T-helper 1 cell (primary cell): ENCODE results near the gene PSMD13.

Source experiments
- DNase-seq, 5 donors: peaks; one replicate each; pipeline ENCODE4 v3.0.0-alpha.2; 2012 to 2020

Gene PSMD13

GRCh38 chr11:278001-278951 is 41.5 kb downstream of the PSMD13 start, which contains the start of gene NLRP6:
TSS of gene NLRP6 (plus strand) at chr11:278407. CDS start at chr11:278570, 163 bp downstream.
- DNase-seq: no peak

- peak in 1 of 5 donors; percentile 28 for DNase-seq
Observed at GRCh38 chr11:279040-279965, 42.5 kb downstream of the PSMD13 start.

DNA sequence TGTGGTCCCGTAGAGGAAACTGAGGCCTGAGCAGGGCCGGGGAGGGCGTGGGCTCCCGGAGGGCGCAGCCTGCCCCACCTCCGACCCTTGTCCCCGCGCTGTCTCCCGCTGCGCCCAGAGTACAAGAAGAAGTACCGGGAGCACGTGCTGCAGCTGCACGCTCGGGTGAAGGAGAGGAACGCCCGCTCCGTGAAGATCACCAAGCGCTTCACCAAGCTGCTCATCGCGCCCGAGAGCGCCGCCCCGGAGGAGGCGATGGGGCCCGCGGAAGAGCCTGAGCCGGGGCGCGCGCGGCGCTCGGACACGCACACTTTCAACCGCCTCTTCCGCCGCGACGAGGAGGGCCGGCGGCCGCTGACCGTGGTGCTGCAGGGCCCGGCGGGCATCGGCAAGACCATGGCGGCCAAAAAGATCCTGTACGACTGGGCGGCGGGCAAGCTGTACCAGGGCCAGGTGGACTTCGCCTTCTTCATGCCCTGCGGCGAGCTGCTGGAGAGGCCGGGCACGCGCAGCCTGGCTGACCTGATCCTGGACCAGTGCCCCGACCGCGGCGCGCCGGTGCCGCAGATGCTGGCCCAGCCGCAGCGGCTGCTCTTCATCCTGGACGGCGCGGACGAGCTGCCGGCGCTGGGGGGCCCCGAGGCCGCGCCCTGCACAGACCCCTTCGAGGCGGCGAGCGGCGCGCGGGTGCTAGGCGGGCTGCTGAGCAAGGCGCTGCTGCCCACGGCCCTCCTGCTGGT is 43.4 kb downstream of the PSMD13 start:
- peak in 2 of 5 donors; percentile 56 to 65 for DNase-seq

DNA sequence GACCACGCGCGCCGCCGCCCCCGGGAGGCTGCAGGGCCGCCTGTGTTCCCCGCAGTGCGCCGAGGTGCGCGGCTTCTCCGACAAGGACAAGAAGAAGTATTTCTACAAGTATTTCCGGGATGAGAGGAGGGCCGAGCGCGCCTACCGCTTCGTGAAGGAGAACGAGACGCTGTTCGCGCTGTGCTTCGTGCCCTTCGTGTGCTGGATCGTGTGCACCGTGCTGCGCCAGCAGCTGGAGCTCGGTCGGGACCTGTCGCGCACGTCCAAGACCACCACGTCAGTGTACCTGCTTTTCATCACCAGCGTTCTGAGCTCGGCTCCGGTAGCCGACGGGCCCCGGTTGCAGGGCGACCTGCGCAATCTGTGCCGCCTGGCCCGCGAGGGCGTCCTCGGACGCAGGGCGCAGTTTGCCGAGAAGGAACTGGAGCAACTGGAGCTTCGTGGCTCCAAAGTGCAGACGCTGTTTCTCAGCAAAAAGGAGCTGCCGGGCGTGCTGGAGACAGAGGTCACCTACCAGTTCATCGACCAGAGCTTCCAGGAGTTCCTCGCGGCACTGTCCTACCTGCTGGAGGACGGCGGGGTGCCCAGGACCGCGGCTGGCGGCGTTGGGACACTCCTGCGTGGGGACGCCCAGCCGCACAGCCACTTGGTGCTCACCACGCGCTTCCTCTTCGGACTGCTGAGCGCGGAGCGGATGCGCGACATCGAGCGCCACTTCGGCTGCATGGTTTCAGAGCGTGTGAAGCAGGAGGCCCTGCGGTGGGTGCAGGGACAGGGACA is 44.1 kb downstream of the PSMD13 start:
- DNase-seq: peak in 2 of 5 donors; percentile 37 to 65

DNA sequence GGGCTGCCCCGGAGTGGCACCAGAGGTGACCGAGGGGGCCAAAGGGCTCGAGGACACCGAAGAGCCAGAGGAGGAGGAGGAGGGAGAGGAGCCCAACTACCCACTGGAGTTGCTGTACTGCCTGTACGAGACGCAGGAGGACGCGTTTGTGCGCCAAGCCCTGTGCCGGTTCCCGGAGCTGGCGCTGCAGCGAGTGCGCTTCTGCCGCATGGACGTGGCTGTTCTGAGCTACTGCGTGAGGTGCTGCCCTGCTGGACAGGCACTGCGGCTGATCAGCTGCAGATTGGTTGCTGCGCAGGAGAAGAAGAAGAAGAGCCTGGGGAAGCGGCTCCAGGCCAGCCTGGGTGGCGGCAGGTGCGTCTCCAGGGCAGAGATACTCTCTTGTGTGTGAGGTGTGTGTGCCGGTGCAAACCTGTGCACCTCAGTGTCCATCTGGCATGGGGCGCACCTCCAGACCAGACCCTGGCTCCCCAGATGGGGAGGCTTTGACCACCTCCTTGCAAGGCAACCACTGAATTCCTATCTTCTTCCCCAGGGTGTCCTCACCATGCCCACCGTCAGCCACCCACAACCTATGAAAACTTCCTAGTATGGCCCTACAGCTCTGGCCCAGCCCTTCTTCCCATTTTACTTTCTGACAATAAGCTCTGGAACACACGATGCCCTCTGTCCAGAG is 44.8 kb downstream of the PSMD13 start:
- no peak for DNase-seq

GRCh38 chr11:282171-282570 is 45.4 kb downstream of the PSMD13 start:
- no peak for DNase-seq

DNA sequence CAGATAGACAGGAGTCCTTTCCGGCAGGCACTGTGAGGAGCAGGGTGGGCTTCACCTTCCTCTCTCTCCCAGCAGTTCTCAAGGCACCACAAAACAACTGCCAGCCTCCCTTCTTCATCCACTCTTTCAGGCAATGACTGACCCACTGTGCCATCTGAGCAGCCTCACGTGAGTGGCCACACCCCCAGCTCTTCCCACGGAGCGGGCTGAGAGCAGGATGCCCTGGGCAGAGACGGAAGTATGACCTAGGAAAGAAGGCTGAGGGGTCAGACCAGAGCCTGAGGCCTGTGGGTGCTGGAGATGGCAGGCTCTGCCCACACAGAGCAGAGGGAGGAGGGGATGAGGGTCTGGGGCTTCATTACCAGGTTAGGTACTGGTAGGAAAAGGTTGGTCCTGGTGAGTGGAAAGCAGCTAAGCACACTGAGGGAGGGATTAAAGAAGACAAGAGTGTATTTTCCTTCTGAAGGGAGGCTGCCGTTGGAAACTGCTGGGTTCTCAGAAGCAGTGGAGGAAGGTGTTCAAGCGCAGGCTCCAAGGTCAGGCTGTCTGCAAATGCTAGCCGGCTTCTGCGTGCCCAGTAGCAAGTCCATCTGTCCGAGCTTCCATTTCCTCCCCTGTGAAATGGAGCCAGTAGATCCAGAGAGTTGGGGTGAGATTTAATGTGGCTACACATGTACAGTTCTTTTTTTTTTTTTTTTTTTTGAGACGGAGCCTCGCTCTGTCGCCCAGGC is 46.0 kb downstream of the PSMD13 start:
- no peak for DNase-seq

DNA sequence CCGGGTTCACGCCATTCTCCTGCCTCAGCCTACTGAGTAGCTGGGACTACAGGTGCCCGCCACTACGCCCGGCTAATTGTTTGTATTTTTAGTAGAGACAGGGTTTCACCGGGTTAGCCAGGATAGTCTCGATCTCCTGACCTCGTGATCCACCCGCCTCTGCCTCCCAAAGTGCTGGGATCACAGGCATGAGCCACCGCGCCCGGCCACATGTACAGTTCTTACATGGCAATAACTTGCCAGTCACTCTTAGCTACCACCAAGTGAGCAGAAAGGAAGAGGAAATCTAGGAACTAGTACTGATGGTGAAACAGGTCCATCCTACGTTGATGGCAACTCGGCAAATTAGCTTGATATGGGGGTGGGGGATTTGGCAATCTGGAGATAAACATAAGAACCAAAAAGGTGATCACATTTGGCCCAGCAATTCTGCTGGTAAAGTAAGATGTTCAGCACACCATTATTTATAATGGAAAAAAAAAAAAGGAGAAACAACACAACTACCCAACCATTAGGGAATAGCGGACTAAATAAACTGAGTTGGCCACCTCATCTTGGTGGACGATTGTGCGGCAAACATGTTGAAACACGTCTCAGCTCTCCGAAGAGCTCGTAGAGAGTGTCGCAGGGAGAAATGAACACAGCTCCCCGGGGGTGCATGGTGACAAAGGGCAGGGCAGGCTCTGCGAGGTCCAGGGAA is 46.8 kb downstream of the PSMD13 start:
- no peak for DNase-seq

- DNase-seq: no peak
Observed at GRCh38 chr11:284105-285020, 47.6 kb downstream of the PSMD13 start.

DNA sequence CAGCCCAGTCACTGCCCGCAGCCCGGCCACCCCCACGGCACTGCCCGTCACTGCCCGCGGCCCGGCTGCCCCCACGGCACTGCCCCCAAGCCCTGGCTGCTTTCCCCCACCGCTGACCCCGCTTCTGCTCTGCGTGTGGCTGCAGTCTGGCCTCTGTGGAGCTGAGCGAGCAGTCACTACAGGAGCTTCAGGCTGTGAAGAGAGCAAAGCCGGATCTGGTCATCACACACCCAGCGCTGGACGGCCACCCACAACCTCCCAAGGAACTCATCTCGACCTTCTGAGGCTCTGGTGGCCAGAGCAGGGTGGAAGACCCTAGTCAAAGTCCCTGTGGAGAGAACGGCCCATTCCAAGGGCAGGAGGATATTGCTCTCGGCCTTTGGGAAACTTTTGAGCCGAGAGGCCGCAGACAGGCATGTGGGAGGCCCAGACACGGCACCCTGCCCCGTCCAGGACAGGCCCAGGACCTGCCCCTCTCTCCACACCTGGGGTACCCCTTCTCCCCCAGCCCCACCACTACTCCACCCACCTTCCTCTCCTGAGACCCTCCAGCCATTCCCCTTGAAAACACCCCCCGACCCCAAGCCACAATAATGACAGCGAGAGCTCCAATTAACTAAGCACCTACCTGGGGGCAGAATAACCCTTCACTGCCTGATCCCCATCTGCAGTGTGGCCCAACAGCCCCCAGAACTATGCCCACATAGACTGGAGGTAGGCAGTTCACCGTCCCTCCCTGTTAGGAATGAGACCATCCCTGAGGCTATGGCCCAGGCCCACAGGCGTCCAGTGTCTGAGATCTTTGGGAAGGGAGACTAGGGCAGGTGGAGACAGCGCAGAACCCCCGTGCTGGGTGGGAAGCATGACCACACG is 48.5 kb downstream of the PSMD13 start:
- DNase-seq: no peak

GRCh38 chr11:285894-286220 is 49.1 kb downstream of the PSMD13 start:
- DNase-seq: no peak

GRCh38 chr11:286977-287820 is 50.4 kb downstream of the PSMD13 start:
- peak; percentile 66 to 78 (median 70) for DNase-seq

- peak in 3 of 5 donors; percentile 17 to 61 (median 61) for DNase-seq
Observed at GRCh38 chr11:287821-288477, 51.2 kb downstream of the PSMD13 start.

- peak in 4 of 5 donors; percentile 41 to 69 (median 52) for DNase-seq
Observed at GRCh38 chr11:288478-289397, 52.0 kb downstream of the PSMD13 start, which contains the start of gene PGGHG. TSS of gene PGGHG (plus strand) at chr11:289126. CDS start at chr11:289817, 691 bp downstream.

- peak in 1 of 5 donors; percentile 29 for DNase-seq
Observed at GRCh38 chr11:289398-289711, 52.6 kb downstream of the PSMD13 start.
